NOMO-1 treated with dmso at 0.1 percent for 144 hours (cell line): ENCODE data around the gene SCML2.
"Not testable (repeated sequence)": the region's sequence is repeated elsewhere in the genome, so short reads cannot be mapped to it uniquely, and the experiment has no call there.

ENCODE experiments used
- DNase-seq: peaks from one replicate; lab custom pipeline; 2025; ENCODE audit not compliant: unreplicated experiment; lab: John Stamatoyannopoulos, UW

Gene SCML2

DNA sequence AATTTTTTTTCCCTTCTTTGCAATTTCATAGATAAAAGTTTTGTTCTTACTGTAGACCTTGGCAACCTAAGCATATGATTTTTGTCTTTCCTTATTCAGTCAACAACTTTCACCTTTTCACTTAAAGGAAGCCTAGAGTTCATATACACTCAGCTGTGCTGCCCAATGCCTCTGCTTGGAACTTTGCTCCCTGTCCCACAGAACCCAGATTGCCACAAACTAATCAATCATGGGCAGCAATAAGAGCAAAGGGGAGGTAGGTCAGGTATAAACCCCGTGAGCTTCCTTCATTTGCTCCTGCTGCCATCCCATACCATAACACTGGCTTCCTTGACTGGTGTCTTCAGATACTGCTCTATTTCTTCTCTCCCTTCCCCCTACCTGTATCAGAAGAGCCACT lies 82.8 kb downstream of the SCML2 start:
- no peak for DNase-seq

DNA sequence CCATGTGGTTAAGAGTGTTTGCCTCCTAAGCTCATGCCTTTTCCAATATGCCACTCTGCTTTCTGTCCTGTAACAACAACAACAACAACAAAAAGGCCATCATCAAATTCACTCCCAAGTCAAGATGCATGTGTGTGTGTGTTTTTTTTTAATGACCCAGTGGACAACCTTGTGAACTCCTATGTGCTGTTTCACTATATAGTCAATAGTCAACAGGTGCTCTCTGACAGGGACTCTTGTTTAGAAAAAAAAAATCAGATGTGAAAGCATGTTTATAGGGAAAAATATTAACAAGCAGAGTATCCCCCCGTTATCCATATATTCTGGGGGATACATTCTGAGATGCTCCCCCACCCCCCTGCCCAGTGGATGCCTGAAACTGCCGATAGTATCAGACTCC lies 83.2 kb downstream of the SCML2 start:
- no peak for DNase-seq

DNA sequence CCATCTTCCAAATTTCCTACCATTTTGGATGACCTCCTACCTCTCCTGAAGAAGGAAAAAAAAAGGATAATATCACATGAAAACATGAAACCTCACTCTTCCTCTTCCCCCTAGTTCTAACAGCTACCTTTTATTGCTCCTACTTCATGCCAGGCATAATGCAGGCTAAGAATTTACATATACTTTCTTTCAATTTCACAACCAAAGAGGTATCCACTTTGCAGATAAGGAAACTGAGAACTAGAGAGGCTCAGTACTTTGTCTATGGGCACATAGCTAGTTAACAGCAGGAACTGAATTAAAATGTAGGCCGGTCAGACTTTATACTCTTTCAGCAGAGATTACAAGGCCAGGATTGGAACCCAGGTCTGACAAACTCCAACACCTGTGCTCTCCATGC lies 99.4 kb downstream of the SCML2 start:
- no peak for DNase-seq

DNA sequence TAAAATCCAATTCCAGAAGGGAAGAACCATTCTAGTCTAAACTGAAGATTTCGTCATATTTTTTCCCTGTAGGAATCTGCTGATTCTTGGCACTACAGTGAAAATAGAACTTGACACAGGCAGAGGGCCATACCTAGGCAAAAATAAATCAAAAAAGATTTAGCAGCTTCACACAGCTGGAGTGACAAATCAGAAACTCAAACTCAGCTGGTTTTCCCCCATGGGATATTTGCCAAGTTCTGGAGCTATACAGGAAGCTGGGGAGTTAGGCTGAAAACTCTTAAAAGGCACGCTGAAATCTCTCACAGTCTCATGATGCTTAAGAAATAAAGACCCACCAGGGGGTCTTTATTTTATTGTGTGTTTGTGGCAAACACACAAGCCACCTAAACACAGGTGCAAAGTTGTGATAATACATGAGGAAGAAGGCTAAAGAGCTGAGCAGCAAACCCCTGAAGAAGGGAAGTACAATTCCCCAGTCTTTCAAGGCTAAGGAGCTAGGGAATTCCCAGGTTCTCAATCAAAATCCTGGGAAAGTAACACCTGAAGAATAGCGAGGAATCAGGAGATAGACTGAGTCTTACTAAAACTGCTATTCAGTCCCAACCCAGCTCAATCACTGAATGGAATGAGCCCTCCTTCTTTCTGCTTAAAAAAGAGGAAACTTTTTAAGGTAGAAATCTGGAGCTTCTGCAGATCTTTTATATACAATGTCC lies 101.7 kb downstream of the SCML2 start:
- no peak for DNase-seq

DNA sequence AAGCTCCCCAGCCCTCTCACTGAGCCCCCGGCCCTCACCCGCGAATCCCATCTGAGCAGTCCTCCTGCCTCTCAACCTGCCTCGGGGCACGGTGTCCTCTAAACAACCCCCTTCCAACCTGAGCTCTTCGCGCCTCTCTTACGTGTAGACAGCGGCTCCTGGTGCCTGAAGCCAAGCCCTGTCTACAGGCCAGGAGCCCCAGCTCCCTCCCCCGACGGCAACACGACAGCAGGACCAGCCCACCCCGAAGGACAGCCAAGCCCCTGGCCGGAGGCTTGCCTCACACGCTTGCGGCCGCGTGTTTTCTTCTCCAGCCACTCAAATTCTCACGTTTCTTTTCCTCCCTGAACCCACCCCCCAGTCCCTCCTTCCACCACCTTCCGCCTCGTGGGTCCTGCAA lies 124.8 kb downstream of the SCML2 start:
- DNase-seq = not testable (repeated sequence)

DNA sequence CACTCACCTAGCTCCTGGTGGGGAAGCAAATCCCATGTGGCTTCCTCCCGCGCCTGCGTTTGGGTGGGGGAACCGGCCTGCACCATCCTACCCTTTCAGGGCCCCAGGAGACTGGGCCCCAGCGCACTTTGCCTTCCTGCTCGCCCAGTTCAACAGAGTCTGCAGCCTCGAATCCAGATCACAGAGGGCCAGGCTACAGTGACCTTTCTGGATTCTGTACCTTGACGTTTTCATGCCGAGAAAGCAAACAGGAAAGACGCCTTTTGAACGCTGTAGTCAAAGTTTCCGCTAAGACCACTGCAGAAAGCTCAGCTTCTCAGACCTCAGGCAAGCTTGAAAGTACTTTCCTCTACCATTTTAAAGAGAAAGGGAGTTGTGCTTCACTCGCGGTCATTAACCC lies 126.4 kb downstream of the SCML2 start:
- DNase-seq = no peak

DNA sequence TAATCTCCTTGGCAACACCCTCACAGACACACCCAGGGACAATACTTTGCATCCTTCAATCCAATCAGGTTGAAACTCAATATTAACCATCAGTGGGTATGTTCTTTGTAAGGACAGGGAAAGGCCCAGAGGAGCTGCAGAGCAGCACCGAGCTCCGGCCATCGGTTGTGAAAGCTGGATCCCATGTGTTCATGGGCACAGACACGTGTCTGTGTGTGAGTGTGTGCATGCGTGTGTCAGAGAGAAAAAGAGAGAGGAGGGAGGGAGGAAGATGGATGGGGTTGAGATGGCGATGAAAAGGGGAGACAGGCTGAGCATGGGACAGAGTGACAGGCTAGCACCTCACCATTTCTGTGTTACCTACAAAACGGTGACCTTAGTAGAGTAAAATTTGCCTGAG lies 127.0 kb downstream of the SCML2 start:
- no peak for DNase-seq

DNA sequence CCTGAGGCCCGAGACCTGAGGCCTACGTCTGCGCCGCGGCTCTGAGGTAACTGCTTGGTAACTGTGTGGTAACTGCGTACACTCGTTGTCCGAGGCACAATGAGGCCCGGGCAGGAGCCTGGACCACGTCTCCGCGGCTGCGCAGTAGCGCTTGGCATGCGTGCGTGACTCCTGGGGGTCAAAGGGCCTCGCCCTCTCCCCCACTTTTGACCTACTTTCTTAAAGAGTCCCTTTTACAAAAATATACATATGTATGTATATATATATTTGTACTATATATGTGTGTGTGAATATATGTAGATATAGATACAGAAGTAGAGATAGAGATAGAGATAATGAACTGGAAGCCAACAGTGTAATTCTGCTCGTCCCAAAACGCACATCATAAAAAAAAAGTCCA lies 133.7 kb downstream of the SCML2 start, which contains the start of gene BEND2:
TSS of gene BEND2 (minus strand) at position 101 of the 400 bp plus-strand sequence. CDS start 136 bp downstream, outside the sequence.
- DNase-seq = no peak

DNA sequence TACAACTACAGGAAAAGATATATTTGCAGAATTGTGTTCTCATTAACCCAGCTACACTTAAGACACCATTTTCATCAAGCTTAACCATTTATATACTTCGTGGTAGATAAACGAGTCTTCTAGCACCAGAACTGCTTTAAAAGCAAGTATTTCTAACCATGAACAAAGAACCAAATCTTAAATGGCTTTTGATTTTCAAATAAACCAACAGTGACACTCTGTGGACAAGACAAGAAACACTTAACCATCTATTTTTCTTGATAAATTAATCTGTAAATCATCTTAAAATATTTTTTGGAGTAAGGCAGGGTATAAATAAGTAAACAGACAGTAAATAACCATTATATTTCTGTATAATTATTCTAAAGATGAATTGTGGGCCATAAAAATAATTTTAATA lies 144.0 kb downstream of the SCML2 start:
- DNase-seq = no peak

DNA sequence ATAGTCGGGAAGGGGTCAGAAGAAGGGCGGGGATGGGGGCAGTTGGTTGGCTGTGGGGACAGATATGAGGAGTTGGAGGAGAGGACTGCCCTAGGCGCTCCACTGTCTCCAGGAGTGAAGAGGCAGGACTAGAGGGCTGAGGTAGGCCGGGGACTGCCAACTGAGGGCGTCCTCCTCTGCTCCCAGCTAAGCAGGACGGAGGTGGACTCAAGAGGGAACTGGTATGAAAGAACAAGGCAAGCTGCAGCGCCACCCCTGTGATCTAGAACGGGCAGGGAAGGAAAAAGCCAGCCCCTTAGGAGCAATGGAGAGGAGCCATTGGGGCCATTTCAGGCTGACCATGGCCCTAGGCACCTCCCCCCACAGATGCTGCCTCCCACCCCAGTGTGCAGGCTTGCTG lies 147.8 kb downstream of the SCML2 start:
- DNase-seq = no peak

DNA sequence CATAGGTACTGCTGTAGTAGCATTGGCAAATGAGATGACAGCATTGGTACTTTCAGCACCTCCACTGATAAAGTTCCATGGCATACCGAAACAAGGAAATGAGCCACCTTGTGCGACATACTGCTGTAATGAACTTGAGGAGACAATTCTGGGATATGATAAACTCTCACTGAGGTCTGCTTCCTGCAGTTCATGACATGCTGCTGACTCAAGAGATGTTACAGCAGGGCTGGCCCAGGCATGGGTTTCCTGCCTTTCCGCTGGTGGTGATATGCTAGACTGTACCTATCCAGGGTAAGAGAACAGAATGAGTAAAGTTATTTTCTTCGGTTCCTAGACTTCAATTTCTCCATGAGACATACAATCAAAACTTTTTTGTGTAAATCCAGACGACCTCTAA lies 150.9 kb downstream of the SCML2 start:
- DNase-seq = no peak

DNA sequence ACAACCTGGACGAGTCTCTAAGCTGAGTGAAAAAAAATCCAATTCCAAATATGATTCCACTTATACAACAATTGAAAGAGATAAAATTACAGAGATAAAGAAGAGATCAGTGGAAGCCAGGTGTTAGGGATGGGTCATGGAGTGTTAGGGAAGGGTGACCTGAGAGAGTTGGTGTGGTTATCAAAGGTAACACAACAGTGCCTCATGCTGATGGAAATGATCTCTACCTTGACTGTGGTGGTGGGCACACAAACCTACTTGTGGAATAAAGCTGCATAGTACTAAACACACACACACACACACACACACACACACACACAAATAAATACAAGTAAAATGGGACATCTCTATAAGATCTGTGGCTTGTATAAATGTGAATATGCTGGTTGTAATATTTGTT lies 159.8 kb downstream of the SCML2 start:
- DNase-seq = no peak
